ENCODE results near the gene ETF1. TPM values are rescaled to one million over a fixed set of nuclear protein-coding genes. Genes with fewer than 3 reads are reported as not detected.

The ETF1 gene
- total RNA-seq, 2 donors from 2014 or later = 67.6 to 115 TPM

DNA sequence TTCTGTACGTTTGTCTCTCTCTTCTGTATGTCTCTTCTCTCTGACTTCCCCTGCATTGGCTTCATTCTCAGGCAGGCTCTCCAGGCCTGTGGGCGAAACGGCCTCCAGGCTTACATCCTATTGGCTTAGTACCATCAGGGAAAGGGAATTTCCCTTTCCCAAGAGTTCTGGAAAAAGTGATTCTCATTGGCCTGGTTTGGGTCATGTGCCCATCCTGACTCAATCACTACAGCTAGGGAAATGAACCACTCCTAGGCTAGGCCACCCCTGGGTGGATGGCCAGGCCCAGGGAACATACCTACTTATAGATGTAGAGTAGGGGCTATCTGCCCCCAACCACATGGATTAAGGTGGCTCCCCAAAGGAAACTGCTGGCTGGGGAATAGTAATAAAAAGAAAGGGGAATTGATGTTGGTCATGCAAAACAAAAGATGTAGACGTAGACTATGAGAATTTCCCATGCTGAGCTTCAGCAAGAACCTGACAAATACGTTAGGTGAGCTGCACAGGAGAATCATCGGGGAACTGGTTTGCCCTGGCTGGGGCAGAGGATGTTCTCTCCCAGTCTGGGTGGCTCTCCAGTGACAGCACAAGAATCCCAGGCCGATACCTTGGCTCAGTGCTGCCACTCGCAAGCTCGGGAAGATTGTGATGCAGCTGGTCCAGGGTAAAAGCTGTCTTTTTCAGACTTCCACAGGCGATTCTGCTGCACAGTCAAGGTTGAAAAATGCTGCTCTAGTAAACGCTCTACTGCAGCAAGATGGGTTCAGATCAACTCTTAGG, 81.5 kb downstream of the ETF1 start:
- TF ChIP-seq, protein P1, sequence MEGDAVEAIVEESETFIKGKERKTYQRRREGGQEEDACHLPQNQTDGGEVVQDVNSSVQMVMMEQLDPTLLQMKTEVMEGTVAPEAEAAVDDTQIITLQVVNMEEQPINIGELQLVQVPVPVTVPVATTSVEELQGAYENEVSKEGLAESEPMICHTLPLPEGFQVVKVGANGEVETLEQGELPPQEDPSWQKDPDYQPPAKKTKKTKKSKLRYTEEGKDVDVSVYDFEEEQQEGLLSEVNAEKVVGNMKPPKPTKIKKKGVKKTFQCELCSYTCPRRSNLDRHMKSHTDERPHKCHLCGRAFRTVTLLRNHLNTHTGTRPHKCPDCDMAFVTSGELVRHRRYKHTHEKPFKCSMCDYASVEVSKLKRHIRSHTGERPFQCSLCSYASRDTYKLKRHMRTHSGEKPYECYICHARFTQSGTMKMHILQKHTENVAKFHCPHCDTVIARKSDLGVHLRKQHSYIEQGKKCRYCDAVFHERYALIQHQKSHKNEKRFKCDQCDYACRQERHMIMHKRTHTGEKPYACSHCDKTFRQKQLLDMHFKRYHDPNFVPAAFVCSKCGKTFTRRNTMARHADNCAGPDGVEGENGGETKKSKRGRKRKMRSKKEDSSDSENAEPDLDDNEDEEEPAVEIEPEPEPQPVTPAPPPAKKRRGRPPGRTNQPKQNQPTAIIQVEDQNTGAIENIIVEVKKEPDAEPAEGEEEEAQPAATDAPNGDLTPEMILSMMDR (IDR thresholded peaks at IDR 0.05) = no peak
- Histone ChIP-seq H3K9me3 (no peaks in the 10 kb centered on the region), H3K4me3 (no peak overlapping the region), H3K36me3 (no peaks in the 10 kb centered on the region), H3K4me1 (ENCODE audit: control insufficient read depth in 1 of 2, low read depth in 2 of 2) (peaks cover 10 to 43% of the 10 kb centered on the region in 2 donors), H3K27me3 (replicated peaks; ENCODE audit: insufficient read depth) (no peaks in the 10 kb centered on the region), H3K27ac (peak overlapping the region; percentile 17 to 51)
- DNase-seq (ENCODE audit: low spot score) (no peak), ATAC-seq (ENCODE audit: insufficient number of reproducible peaks, low FRiP score, low read depth) (peak; percentile 13)

DNA sequence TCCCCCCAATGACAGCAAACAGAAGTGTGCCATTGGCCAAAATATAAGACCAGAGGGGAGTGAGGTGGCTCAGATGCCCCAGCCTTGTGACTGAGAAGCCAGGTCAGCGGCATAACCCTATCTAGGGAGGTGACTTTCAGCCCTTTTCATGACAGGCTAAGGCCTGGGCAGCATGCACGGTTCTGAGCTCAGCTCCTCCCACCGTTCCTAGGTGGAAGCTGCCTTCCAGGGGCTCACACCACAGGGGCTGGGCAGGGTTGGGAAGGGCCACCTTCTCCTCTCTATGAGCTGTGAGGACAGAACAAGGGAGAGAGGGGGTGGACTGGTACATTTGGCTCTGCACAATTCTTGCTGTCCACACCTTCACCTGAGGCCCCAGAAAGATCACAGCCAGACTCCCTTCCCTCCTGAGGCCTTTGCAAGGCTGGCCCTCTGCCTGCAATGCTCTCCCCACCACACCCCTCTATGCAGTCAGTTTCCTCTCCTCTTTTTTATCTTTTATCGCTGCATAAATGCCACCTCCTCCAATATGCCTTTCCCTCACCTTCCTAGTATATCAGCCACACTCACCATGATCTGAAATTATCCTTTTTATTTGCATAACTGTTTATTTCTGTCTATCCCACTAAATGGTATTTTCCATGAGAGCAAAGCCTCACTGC, 82.9 kb downstream of the ETF1 start:
- no peak overlapping the region for H3K4me3 ChIP-seq
- DNase-seq (ENCODE audit: low spot score) = no peak

DNA sequence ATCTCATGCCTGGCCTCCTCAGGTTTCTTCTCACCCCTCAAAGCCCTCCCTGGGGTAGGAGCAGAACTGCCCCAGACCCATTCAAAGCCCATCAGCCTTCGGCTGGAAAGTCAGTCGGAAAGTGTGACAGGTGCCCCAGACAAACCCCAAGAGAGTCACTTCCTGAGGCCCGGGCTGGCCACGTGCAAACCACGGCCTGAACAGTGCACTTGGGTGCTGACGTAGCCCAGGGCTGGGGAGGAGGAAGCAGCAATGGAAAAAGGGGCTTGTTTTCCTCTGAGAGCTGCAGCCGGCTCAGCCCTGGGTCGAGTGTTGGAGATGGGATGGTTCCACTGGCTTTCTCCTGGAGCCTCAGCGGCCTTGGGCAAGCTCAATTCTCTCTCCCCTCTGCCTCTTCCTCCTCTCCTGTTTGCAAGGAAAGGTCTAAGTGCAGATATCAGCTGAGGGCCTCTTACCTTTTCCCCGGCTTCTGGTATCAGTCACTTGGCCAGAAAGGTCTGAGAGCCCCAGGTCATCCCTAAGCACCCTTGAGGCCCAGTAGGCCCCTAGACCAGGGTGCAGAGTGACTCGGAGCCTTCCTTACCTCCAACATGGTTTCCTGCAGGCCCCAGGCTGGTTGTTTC, 83.6 kb downstream of the ETF1 start:
- no peak for DNase-seq (ENCODE audit: low spot score)
- Histone ChIP-seq H3K4me1 (ENCODE audit: control insufficient read depth in 1 of 2, low read depth in 2 of 2) (peaks cover 10 to 37% of the 10 kb centered on the region in 2 donors), H3K36me3 (no peaks in the 10 kb centered on the region), H3K27me3 (replicated peaks; ENCODE audit: insufficient read depth) (no peaks in the 10 kb centered on the region), H3K4me3 (no peak overlapping the region), H3K9me3 (no peaks in the 10 kb centered on the region), H3K27ac (no peak overlapping the region)
- no peak for ATAC-seq (ENCODE audit: insufficient number of reproducible peaks, low FRiP score, low read depth)
- TF ChIP-seq, protein P1 (IDR thresholded peaks at IDR 0.05) = no peak

More for the DNA sequence above, 82.9 kb downstream of the ETF1 start:
- no peaks in the 10 kb centered on the region for H3K9me3 ChIP-seq
- no peak overlapping the region for H3K27ac ChIP-seq
- H3K4me1 ChIP-seq (ENCODE audit: control insufficient read depth in 1 of 2, low read depth in 2 of 2) = peaks cover 10 to 37% of the 10 kb centered on the region in 2 donors
- ATAC-seq (ENCODE audit: insufficient number of reproducible peaks, low FRiP score, low read depth) = no peak
- no peaks in the 10 kb centered on the region for H3K36me3 ChIP-seq
- TF ChIP-seq, protein P1 (IDR thresholded peaks at IDR 0.05) = no peak
- no peaks in the 10 kb centered on the region for H3K27me3 ChIP-seq (replicated peaks; ENCODE audit: insufficient read depth)

DNA sequence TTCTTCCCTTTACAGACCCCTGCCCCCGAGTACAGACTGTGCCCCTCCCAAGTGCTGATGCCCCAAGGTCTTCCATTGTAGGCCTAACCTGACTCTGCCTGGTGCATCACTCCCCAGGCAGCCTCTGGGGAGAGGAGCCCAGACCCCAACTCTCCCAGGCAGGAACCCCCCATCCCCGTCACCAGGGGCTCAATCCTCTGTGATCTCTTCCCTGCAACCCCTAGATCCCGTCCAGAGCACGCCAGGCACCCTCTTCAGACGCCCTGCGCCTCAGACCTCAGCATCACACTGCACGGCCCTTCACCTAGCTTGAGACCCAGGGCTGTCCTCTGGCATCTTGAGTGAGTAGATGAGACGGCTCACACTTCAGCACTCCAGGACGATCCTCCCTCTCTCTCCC, 84.2 kb downstream of the ETF1 start:
- TF ChIP-seq, protein P1 (IDR thresholded peaks at IDR 0.05) = no peak
- DNase-seq (ENCODE audit: low spot score) (no peak), ATAC-seq (ENCODE audit: insufficient number of reproducible peaks, low FRiP score, low read depth) (no peak)
- Histone ChIP-seq H3K27ac (no peak overlapping the region), H3K9me3 (no peaks in the 10 kb centered on the region), H3K27me3 (replicated peaks; ENCODE audit: insufficient read depth) (no peaks in the 10 kb centered on the region), H3K4me1 (ENCODE audit: control insufficient read depth in 1 of 2, low read depth in 2 of 2) (peaks cover 10 to 37% of the 10 kb centered on the region in 2 donors), H3K36me3 (no peaks in the 10 kb centered on the region), H3K4me3 (no peak overlapping the region)

DNA sequence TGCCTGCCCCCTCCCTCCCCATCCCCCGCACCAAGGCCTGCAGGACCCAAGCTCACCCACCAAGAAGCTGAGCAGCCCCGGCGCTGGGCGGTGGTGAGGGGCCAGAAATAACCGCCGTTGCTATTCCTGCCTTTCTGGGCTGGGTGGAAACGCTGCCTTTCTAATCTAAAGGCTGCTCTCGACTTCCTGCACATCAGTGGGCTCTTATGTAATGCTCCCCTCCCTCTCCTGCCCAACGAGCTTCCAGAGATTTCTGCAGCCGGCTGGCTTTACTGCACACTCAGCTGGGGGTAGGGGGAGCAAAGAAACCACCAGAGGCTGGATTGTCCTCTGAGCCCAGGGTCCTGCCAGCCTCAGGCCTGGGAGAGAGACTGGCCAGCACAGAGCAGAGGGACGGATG, 84.7 kb downstream of the ETF1 start:
- Histone ChIP-seq H3K27ac (no peak overlapping the region), H3K27me3 (replicated peaks; ENCODE audit: insufficient read depth) (no peaks in the 10 kb centered on the region), H3K4me3 (no peak overlapping the region), H3K9me3 (no peaks in the 10 kb centered on the region), H3K4me1 (ENCODE audit: control insufficient read depth in 1 of 2, low read depth in 2 of 2) (peaks cover 9 to 35% of the 10 kb centered on the region in 2 donors), H3K36me3 (no peaks in the 10 kb centered on the region)
- no peak for DNase-seq (ENCODE audit: low spot score)
- ATAC-seq (ENCODE audit: insufficient number of reproducible peaks, low FRiP score, low read depth) = no peak
- TF ChIP-seq, protein P1 (IDR thresholded peaks at IDR 0.05) = no peak

Measured in thoracic aorta (tissue), 2 donors.